Measurements from ENCODE around the gene ATG2B. TPM values are rescaled to one million over a fixed set of nuclear protein-coding genes. Genes with fewer than 3 reads are reported as not detected.
A peak's percentile ranks its signal among the peaks of the same experiment; 100 is the strongest.

ATG2B gene
- total RNA-seq, 1 experiment from 2014 or later = 11.0 TPM

GRCh38 chr14:96287856-96288255 is 75.3 kb downstream of the ATG2B start:
- Histone ChIP-seq H3K9me3 (replicated peaks) (no peaks in the 10 kb centered on the region), H3K27me3 (replicated peaks) (no peaks in the 10 kb centered on the region), H3K36me3 (no peaks in the 10 kb centered on the region; the same call in 1 of the 2 replicates), H3K27ac (no peak overlapping the region), H3K4me3 (no peak overlapping the region), H3K4me1 (replicated peaks) (peaks cover 20% of the 10 kb centered on the region)
- DNase-seq (ENCODE audit: low read depth in 1 of 2, low spot score in 2 of 2) = no peak

- no peak for DNase-seq (ENCODE audit: low read depth in 1 of 2, low spot score in 2 of 2)
- Histone ChIP-seq H3K27me3 (replicated peaks) (no peaks in the 10 kb centered on the region), H3K4me3 (peak overlapping the region; percentile 6; the same call in 1 of the 2 replicates), H3K9me3 (replicated peaks) (no peaks in the 10 kb centered on the region), H3K36me3 (no peaks in the 10 kb centered on the region), H3K27ac (peak overlapping the region; percentile 79), H3K4me1 (replicated peaks) (peaks cover 26% of the 10 kb centered on the region)
Measured at GRCh38 chr14:96286251-96286650, 76.9 kb downstream of the ATG2B start.

GRCh38 chr14:96285667-96286066 is 77.5 kb downstream of the ATG2B start:
- Histone ChIP-seq H3K27ac (peak overlapping the region; percentile 79), H3K27me3 (replicated peaks) (no peaks in the 10 kb centered on the region), H3K9me3 (replicated peaks) (no peaks in the 10 kb centered on the region), H3K4me3 (peak overlapping the region; percentile 6), H3K36me3 (no peaks in the 10 kb centered on the region), H3K4me1 (replicated peaks) (peaks cover 27% of the 10 kb centered on the region)
- DNase-seq (ENCODE audit: low read depth in 1 of 2, low spot score in 2 of 2) = peak; percentile 83 to 91

GRCh38 chr14:96284430-96284829 is 78.7 kb downstream of the ATG2B start:
- no peak overlapping the region; the same call in 1 of the 2 replicates for H3K27ac ChIP-seq

GRCh38 chr14:96284008-96284407 is 79.1 kb downstream of the ATG2B start:
- Histone ChIP-seq H3K27ac (no peak overlapping the region), H3K9me3 (replicated peaks) (no peaks in the 10 kb centered on the region), H3K36me3 (no peaks in the 10 kb centered on the region), H3K4me1 (replicated peaks) (peaks cover 37% of the 10 kb centered on the region), H3K4me3 (no peak overlapping the region), H3K27me3 (replicated peaks) (no peaks in the 10 kb centered on the region)
- DNase-seq (ENCODE audit: low read depth in 1 of 2, low spot score in 2 of 2) = no peak

More at GRCh38 chr14:96284430-96284829, 78.7 kb downstream of the ATG2B start:
- Histone ChIP-seq H3K27me3 (replicated peaks) (no peaks in the 10 kb centered on the region), H3K4me1 (replicated peaks) (peaks cover 35% of the 10 kb centered on the region), H3K9me3 (replicated peaks) (no peaks in the 10 kb centered on the region), H3K36me3 (no peaks in the 10 kb centered on the region), H3K4me3 (no peak overlapping the region)
- no peak for DNase-seq (ENCODE audit: low read depth in 1 of 2, low spot score in 2 of 2)

- no peak overlapping the region for H3K4me3 ChIP-seq
- no peaks in the 10 kb centered on the region for H3K9me3 ChIP-seq (replicated peaks)
- H3K27me3 ChIP-seq (replicated peaks) = no peaks in the 10 kb centered on the region
- DNase-seq (ENCODE audit: low read depth in 1 of 2, low spot score in 2 of 2) = no peak
- H3K27ac ChIP-seq = no peak overlapping the region
- no peaks in the 10 kb centered on the region for H3K36me3 ChIP-seq
- H3K4me1 ChIP-seq (replicated peaks) = peaks cover 44% of the 10 kb centered on the region
Measured at GRCh38 chr14:96281486-96281885, 81.7 kb downstream of the ATG2B start.

- DNase-seq (ENCODE audit: low read depth in 1 of 2, low spot score in 2 of 2) = no peak
- H3K27me3 ChIP-seq (replicated peaks) = no peaks in the 10 kb centered on the region
Measured at GRCh38 chr14:96280104-96280503, 83.0 kb downstream of the ATG2B start.

GRCh38 chr14:96279564-96279963 is 83.6 kb downstream of the ATG2B start:
- Histone ChIP-seq H3K4me3 (no peak overlapping the region), H3K4me1 (replicated peaks) (peaks cover 39% of the 10 kb centered on the region), H3K27ac (no peak overlapping the region), H3K27me3 (replicated peaks) (no peaks in the 10 kb centered on the region), H3K36me3 (no peaks in the 10 kb centered on the region), H3K9me3 (replicated peaks) (no peaks in the 10 kb centered on the region)
- no peak for DNase-seq (ENCODE audit: low read depth in 1 of 2, low spot score in 2 of 2)

More at GRCh38 chr14:96280104-96280503, 83.0 kb downstream of the ATG2B start:
- Histone ChIP-seq H3K36me3 (no peaks in the 10 kb centered on the region), H3K9me3 (replicated peaks) (no peaks in the 10 kb centered on the region), H3K4me1 (replicated peaks) (peaks cover 39% of the 10 kb centered on the region), H3K27ac (no peak overlapping the region), H3K4me3 (no peak overlapping the region)

GRCh38 chr14:96277890-96278289 is 85.3 kb downstream of the ATG2B start:
- DNase-seq (ENCODE audit: low read depth in 1 of 2, low spot score in 2 of 2) = no peak
- H3K36me3 ChIP-seq = no peaks in the 10 kb centered on the region
- H3K4me3 ChIP-seq = no peak overlapping the region
- no peak overlapping the region for H3K27ac ChIP-seq
- H3K4me1 ChIP-seq (replicated peaks) = peaks cover 44% of the 10 kb centered on the region
- no peaks in the 10 kb centered on the region for H3K9me3 ChIP-seq (replicated peaks)
- H3K27me3 ChIP-seq (replicated peaks) = no peaks in the 10 kb centered on the region

GRCh38 chr14:96275177-96276112 is 87.7 kb downstream of the ATG2B start:
- Histone ChIP-seq H3K27me3 (replicated peaks) (no peaks in the 10 kb centered on the region), H3K27ac (peak overlapping the region; percentile 43), H3K9me3 (replicated peaks) (no peaks in the 10 kb centered on the region), H3K4me1 (replicated peaks) (peaks cover 37% of the 10 kb centered on the region), H3K36me3 (no peaks in the 10 kb centered on the region), H3K4me3 (no peak overlapping the region)
- peak; percentile 60 to 81 for DNase-seq (ENCODE audit: low read depth in 1 of 2, low spot score in 2 of 2)

GRCh38 chr14:96274543-96274942 is 88.6 kb downstream of the ATG2B start:
- H3K36me3 ChIP-seq = no peaks in the 10 kb centered on the region
- no peak overlapping the region for H3K27ac ChIP-seq
- H3K4me3 ChIP-seq = no peak overlapping the region
- H3K9me3 ChIP-seq (replicated peaks) = no peaks in the 10 kb centered on the region
- no peaks in the 10 kb centered on the region for H3K27me3 ChIP-seq (replicated peaks)
- H3K4me1 ChIP-seq (replicated peaks) = peaks cover 35% of the 10 kb centered on the region
- no peak for DNase-seq (ENCODE audit: low read depth in 1 of 2, low spot score in 2 of 2)

GRCh38 chr14:96274122-96274521 is 89.0 kb downstream of the ATG2B start:
- H3K4me3 ChIP-seq = no peak overlapping the region
- H3K9me3 ChIP-seq (replicated peaks) = no peaks in the 10 kb centered on the region
- peaks cover 36% of the 10 kb centered on the region for H3K4me1 ChIP-seq (replicated peaks)
- H3K27ac ChIP-seq = no peak overlapping the region
- H3K36me3 ChIP-seq = no peaks in the 10 kb centered on the region
- DNase-seq (ENCODE audit: low read depth in 1 of 2, low spot score in 2 of 2) = no peak
- no peaks in the 10 kb centered on the region for H3K27me3 ChIP-seq (replicated peaks)

GRCh38 chr14:96273629-96274028 is 89.5 kb downstream of the ATG2B start:
- Histone ChIP-seq H3K27ac (no peak overlapping the region), H3K9me3 (replicated peaks) (no peaks in the 10 kb centered on the region), H3K27me3 (replicated peaks) (no peaks in the 10 kb centered on the region), H3K4me3 (no peak overlapping the region), H3K4me1 (replicated peaks) (peaks cover 41% of the 10 kb centered on the region), H3K36me3 (no peaks in the 10 kb centered on the region)
- no peak for DNase-seq (ENCODE audit: low read depth in 1 of 2, low spot score in 2 of 2)

GRCh38 chr14:96272777-96273473 is 90.2 kb downstream of the ATG2B start:
- Histone ChIP-seq H3K27me3 (replicated peaks) (no peaks in the 10 kb centered on the region), H3K36me3 (no peaks in the 10 kb centered on the region), H3K27ac (no peak overlapping the region), H3K4me3 (no peak overlapping the region), H3K9me3 (replicated peaks) (no peaks in the 10 kb centered on the region), H3K4me1 (replicated peaks) (peaks cover 48% of the 10 kb centered on the region)
- DNase-seq (ENCODE audit: low read depth in 1 of 2, low spot score in 2 of 2) = no peak
